ENCODE data around the gene SLC25A19.

DNA sequence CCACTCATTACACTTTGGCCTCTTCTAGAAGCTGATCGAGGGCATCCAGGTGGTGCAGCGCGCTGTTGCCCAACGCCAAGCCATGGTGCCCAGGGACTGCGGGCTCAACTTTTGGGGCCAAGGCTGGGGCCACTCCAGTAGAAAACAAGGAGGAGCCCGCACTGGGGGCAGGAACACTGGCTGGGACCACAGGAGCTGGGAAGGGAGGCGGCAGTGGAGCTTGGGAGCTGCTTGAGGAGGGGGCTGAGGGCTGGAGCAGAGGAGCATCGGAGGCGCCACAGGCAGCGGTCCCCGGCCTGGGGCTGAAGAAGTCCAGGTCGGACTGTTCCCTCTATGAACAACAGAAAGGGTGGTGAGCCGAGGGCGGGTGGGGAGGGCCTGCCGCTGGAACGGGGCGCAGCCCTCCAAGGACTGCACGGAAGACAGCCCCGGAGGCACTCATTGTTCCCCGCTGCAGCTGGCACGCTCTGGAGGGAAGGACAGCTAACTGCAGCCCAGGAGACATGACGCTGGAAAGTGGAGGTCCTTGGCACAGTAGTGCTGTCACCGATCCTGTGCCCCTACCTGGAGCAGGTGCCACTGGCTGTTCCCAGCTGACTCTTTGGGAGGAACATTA is 49.3 kb downstream of the SLC25A19 start:
- TF ChIP-seq, protein P1, sequence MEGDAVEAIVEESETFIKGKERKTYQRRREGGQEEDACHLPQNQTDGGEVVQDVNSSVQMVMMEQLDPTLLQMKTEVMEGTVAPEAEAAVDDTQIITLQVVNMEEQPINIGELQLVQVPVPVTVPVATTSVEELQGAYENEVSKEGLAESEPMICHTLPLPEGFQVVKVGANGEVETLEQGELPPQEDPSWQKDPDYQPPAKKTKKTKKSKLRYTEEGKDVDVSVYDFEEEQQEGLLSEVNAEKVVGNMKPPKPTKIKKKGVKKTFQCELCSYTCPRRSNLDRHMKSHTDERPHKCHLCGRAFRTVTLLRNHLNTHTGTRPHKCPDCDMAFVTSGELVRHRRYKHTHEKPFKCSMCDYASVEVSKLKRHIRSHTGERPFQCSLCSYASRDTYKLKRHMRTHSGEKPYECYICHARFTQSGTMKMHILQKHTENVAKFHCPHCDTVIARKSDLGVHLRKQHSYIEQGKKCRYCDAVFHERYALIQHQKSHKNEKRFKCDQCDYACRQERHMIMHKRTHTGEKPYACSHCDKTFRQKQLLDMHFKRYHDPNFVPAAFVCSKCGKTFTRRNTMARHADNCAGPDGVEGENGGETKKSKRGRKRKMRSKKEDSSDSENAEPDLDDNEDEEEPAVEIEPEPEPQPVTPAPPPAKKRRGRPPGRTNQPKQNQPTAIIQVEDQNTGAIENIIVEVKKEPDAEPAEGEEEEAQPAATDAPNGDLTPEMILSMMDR (IDR thresholded peaks at IDR 0.05; ENCODE audit: low read depth, low read length) = no peak
- TF ChIP-seq EZH2phosphoT487 (IDR thresholded peaks at IDR 0.05; ENCODE audit: low read depth) = no peak

All from OCI-LY3 (cell line).